Neuron (in vitro differentiated cells): Measurements from ENCODE around the gene PSMA3.
"Not testable (repeated sequence)": the region's sequence is repeated elsewhere in the genome, so short reads cannot be mapped to it uniquely, and the experiment has no call there.

Source experiments
- H2AFZ ChIP-seq: one replicate; pipeline ENCODE4 v1.6.1; 2013; ENCODE audit warnings: low read depth, mild to moderate bottlenecking, inconsistent platforms, low read length, moderate library complexity
- H3K27me3 ChIP-seq: one replicate; pipeline ENCODE4 v1.6.1; 2013; ENCODE audit warnings: low read length; ENCODE audit not compliant: insufficient read depth
- H3K36me3 ChIP-seq: one replicate; pipeline ENCODE4 v1.6.1; 2013; ENCODE audit warnings: low read length; ENCODE audit not compliant: insufficient read depth
- H3K4me1 ChIP-seq: one replicate; pipeline ENCODE4 v1.6.1; 2013; ENCODE audit warnings: low read length; ENCODE audit not compliant: insufficient read depth
- H3K4me3 ChIP-seq: 2 replicates; pipeline ENCODE4 v1.5.1; 2013; ENCODE audit warnings: mild to moderate bottlenecking, low read length, moderate library complexity
- H3K9me3 ChIP-seq: one replicate; pipeline ENCODE4 v1.6.1; 2013; ENCODE audit warnings: low read length

PSMA3 gene

GRCh38 chr14:58239244-58240195, 5.1 kb upstream of the PSMA3 start:
- peak overlapping the region; percentile 99 for H3K4me3 ChIP-seq

GRCh38 chr14:58243790-58244555, 670 bp upstream of the PSMA3 start:
- H3K36me3 ChIP-seq: peaks cover 3% of the 10 kb centered on the region
- peak overlapping the region; percentile 87 for H2AFZ ChIP-seq
- H3K27me3 ChIP-seq: no peaks in the 10 kb centered on the region
- H3K4me1 ChIP-seq: peaks cover 16% of the 10 kb centered on the region
- no peaks in the 10 kb centered on the region for H3K9me3 ChIP-seq
- H3K4me3 ChIP-seq: peak overlapping the region; percentile 81

More at GRCh38 chr14:58239244-58240195, 5.1 kb upstream of the PSMA3 start:
- peaks cover 8% of the 10 kb centered on the region for H3K4me1 ChIP-seq
- H3K9me3 ChIP-seq: no peaks in the 10 kb centered on the region
- H3K36me3 ChIP-seq: peaks cover 4% of the 10 kb centered on the region
- H3K27me3 ChIP-seq: no peaks in the 10 kb centered on the region
- peak overlapping the region; percentile 97 for H2AFZ ChIP-seq

- Histone ChIP-seq H3K4me1 (peaks cover 15% of the 10 kb centered on the region), H2AFZ (no peak overlapping the region), H3K36me3 (peaks cover 11% of the 10 kb centered on the region), H3K27me3 (no peaks in the 10 kb centered on the region), H3K9me3 (no peaks in the 10 kb centered on the region), H3K4me3 (peak overlapping the region; percentile 81)
These were observed 919 bp downstream of the PSMA3 start for GRCh38 chr14:58245562-58245961.

- Histone ChIP-seq H3K36me3 (peaks cover 46% of the 10 kb centered on the region), H2AFZ (no peak overlapping the region), H3K4me3 (no peak overlapping the region), H3K27me3 (no peaks in the 10 kb centered on the region), H3K4me1 (peaks cover 9% of the 10 kb centered on the region), H3K9me3 (no peaks in the 10 kb centered on the region)
These were observed 5.0 kb downstream of the PSMA3 start for GRCh38 chr14:58249611-58250010.

GRCh38 chr14:58258156-58258555, 13.5 kb downstream of the PSMA3 start:
- H3K36me3 ChIP-seq: peaks cover 79% of the 10 kb centered on the region
- no peaks in the 10 kb centered on the region for H3K27me3 ChIP-seq
- H3K9me3 ChIP-seq: no peaks in the 10 kb centered on the region
- H3K4me1 ChIP-seq: no peaks in the 10 kb centered on the region
- H2AFZ ChIP-seq: no peak overlapping the region
- H3K4me3 ChIP-seq: no peak overlapping the region

- peaks cover 89% of the 10 kb centered on the region for H3K36me3 ChIP-seq
- H2AFZ ChIP-seq, H3K4me3 ChIP-seq, H3K27me3 ChIP-seq, H3K4me1 ChIP-seq, H3K9me3 ChIP-seq: not testable (repeated sequence)
These were observed 17.4 kb downstream of the PSMA3 start for GRCh38 chr14:58262005-58262404.

- Histone ChIP-seq H3K27me3 (no peaks in the 10 kb centered on the region), H3K4me3 (no peak overlapping the region), H2AFZ (no peak overlapping the region), H3K4me1 (no peaks in the 10 kb centered on the region), H3K9me3 (no peaks in the 10 kb centered on the region), H3K36me3 (peaks cover 90% of the 10 kb centered on the region)
These were observed 20.8 kb downstream of the PSMA3 start for GRCh38 chr14:58265401-58265800.

GRCh38 chr14:58270628-58271027, 26.0 kb downstream of the PSMA3 start:
- no peak overlapping the region for H2AFZ ChIP-seq
- no peaks in the 10 kb centered on the region for H3K4me1 ChIP-seq
- no peaks in the 10 kb centered on the region for H3K27me3 ChIP-seq
- no peak overlapping the region for H3K4me3 ChIP-seq
- no peaks in the 10 kb centered on the region for H3K9me3 ChIP-seq
- H3K36me3 ChIP-seq: peaks cover 84% of the 10 kb centered on the region

- H3K36me3 ChIP-seq: peaks cover 69% of the 10 kb centered on the region
- no peaks in the 10 kb centered on the region for H3K27me3 ChIP-seq
- H3K4me1 ChIP-seq: no peaks in the 10 kb centered on the region
- no peak overlapping the region for H3K4me3 ChIP-seq
- H3K9me3 ChIP-seq: no peaks in the 10 kb centered on the region
- no peak overlapping the region for H2AFZ ChIP-seq
These were observed 28.1 kb downstream of the PSMA3 start for GRCh38 chr14:58272588-58273372.

- Histone ChIP-seq H3K4me1 (no peaks in the 10 kb centered on the region), H3K36me3 (peaks cover 60% of the 10 kb centered on the region), H3K4me3 (no peak overlapping the region), H2AFZ (no peak overlapping the region), H3K9me3 (no peaks in the 10 kb centered on the region), H3K27me3 (no peaks in the 10 kb centered on the region)
These were observed 30.2 kb downstream of the PSMA3 start for GRCh38 chr14:58274881-58275280.

- Histone ChIP-seq H3K4me3 (no peak overlapping the region), H3K27me3 (no peaks in the 10 kb centered on the region), H3K9me3 (no peaks in the 10 kb centered on the region), H3K4me1 (no peaks in the 10 kb centered on the region), H3K36me3 (peaks cover 54% of the 10 kb centered on the region), H2AFZ (no peak overlapping the region)
These were observed 31.0 kb downstream of the PSMA3 start for GRCh38 chr14:58275527-58276190.

GRCh38 chr14:58276208-58276607, 31.6 kb downstream of the PSMA3 start:
- peaks cover 56% of the 10 kb centered on the region for H3K36me3 ChIP-seq
- no peak overlapping the region for H3K4me3 ChIP-seq
- no peaks in the 10 kb centered on the region for H3K4me1 ChIP-seq
- no peak overlapping the region for H2AFZ ChIP-seq
- H3K9me3 ChIP-seq: no peaks in the 10 kb centered on the region
- no peaks in the 10 kb centered on the region for H3K27me3 ChIP-seq
